Astrocyte of the spinal cord (primary cell): Measurements from ENCODE around the gene ASCC2.

Experiments
- DNase-seq: peaks from one replicate; pipeline ENCODE4 v3.0.0; 2011; ENCODE audit warnings: low read depth, low spot score
- H3K4me3 ChIP-seq: 2 replicates; pipeline ENCODE4 v1.5.1; 2011; ENCODE audit warnings: low read depth, mild to moderate bottlenecking, low read length, moderate library complexity
- in situ Hi-C: cut with HindIII; loops from 2 replicates; pipeline ENCODE4 v1.10.0; 2017; ENCODE audit warnings: low sequenced_read_pairs
- TF ChIP-seq, protein P1 (sequence below): IDR thresholded peaks from 2 replicates; pipeline ENCODE4 v1.5.1; 2012; ENCODE audit warnings: low read depth, mild to moderate bottlenecking, low read length, inconsistent platforms

ASCC2 gene

DNA sequence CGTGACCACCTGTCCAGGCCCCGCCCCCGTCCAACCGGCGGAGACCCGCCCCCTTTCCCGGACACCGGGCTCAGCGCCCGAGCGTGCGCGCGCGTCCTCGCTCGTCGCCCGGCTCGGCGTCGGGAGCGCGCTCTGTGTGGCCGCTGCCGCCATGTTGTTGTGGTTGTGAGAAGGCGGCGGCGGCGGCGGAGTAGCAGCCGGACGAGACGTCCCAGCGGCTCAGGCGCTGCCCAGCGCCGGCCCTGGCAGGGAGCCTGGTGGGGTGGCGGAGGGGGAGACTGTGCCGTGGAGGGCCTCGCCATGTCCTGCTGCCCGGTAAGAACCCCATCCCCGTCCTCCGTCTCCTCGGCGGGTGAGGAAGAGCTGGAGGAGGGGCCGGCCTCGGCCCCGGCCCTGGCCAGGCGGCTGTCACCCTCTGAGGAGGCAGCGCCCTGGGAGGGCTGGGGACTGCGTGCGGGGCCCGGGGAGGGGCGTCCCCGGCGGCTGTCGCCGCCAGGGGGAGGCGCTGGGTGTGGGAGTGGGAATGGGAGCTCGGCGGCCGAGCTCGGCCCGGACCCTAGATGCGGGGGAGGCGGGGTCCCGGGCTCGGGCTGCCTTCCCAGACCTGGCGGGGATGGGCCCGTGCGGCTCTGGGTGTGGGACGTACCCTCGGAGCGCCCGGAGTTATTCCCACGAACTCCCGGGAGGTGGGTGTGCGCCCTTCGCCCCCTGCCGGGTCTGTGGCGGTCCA, 45.1 kb upstream of the ASCC2 start, which contains the start of gene MTMR3:
MTMR3 (plus strand) TSS at position 130 of the 730 bp plus-strand sequence. CDS start 87,886 bp downstream, outside the sequence.
- DNase-seq = peak; percentile 90
- H3K4me3 ChIP-seq = peak within 1 kb of the TSS; percentile 91
- TF ChIP-seq, protein P1, sequence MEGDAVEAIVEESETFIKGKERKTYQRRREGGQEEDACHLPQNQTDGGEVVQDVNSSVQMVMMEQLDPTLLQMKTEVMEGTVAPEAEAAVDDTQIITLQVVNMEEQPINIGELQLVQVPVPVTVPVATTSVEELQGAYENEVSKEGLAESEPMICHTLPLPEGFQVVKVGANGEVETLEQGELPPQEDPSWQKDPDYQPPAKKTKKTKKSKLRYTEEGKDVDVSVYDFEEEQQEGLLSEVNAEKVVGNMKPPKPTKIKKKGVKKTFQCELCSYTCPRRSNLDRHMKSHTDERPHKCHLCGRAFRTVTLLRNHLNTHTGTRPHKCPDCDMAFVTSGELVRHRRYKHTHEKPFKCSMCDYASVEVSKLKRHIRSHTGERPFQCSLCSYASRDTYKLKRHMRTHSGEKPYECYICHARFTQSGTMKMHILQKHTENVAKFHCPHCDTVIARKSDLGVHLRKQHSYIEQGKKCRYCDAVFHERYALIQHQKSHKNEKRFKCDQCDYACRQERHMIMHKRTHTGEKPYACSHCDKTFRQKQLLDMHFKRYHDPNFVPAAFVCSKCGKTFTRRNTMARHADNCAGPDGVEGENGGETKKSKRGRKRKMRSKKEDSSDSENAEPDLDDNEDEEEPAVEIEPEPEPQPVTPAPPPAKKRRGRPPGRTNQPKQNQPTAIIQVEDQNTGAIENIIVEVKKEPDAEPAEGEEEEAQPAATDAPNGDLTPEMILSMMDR = peak; percentile 45
- in situ Hi-C loops = no loop called here

DNA sequence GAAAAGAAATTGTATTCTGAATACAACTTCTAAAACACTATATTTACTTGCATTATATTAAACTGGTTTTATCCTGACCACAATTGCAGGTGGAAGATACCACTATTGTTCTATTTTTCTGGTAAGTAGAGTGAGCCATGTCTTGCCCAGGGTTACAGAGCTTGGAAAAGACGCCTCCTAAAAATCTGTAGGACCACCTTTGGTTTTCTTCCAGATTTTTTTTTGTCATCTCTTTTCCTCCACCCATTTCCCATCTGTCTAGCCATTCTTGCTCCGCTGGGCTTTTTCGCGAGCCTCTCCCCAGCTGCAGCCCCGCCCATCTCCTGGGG, 44.6 kb upstream of the ASCC2 start:
- in situ Hi-C loops = no loop called here
- TF ChIP-seq, protein P1 = no peak
- DNase-seq = no peak
- peak overlapping the region; percentile 28 for H3K4me3 ChIP-seq

DNA sequence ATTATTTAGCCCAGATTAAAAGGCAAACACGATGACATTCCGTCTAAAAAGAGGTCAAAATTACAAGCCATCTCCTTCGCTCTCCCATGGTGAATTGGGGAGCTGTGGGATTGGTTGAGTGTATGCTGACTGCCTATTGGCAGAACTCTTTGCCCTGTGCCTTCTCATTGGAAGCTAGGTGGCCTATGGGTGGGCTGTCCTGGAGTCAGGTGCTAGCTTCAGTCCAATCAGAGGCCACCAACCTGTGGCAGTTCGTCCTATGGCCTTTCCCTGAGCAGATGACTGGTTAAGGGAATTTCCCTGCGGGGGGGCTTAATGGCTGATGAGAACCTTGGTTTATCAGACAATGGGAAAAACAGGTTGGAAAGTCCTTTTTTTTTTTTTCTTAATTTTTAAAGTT, 41.7 kb upstream of the ASCC2 start:
- in situ Hi-C loops = no loop called here
- DNase-seq = no peak
- no peak overlapping the region for H3K4me3 ChIP-seq
- TF ChIP-seq, protein P1 = no peak

DNA sequence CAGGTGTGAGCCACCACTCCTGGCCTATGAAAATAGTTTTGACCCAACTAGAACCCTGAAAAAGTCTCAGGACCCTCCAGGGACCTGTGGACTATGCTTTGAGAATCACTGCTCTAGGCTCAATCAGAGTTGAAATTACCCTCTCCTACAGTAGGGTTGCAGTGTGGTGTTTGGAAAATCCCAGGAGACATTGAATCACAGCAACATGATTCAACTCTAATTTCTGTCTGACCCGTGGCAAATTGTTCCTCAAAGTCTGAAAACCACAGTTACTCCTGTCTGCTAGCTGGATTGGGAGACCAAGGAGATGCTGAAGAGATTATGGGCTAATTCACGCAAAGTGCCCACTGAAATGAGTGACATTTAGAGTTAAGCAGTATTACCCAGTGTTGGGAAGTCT, 39.5 kb upstream of the ASCC2 start:
- in situ Hi-C loops = no loop called here
- DNase-seq = peak; percentile 48
- no peak overlapping the region for H3K4me3 ChIP-seq
- TF ChIP-seq, protein P1 = no peak

DNA sequence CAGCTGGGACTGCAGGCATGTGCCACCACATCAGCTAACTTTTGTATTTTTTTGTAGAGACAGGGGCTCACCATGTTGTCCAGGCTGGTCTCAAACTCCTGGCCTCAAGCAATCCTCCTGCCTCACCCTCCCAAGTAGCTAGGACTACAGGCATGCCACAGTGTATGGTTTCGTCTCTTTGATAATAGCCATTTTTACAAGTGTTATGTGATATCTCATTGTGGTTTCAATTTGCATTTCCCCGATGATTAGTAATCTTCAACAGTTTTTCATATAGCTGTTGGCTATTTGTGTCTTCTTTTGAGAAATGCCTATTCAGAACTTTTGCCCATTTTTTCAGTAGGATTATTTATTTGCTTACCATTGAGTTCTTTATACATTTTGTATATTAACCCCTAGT, 35.9 kb upstream of the ASCC2 start:
- in situ Hi-C loops = no loop called here

DNA sequence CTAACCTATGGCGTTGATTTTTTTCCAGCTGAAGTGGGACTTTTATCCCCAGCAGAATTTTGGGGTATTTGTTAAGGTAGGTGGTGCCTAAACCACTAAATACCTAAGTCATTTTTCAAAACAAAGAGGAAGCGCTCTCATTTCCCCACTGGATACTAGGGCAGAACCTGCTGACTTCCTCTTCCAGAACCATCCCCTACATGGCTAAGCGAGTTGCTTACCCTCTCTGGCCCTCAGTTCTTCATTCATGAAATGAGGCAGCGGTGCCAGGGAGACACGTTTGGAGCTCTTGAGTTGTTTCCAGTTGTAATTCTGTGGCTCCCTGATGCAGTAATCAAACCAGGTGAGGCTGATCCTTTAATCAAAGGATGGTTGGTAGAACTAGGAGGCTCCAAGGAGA, 34.9 kb upstream of the ASCC2 start:
- TF ChIP-seq, protein P1 = no peak
- in situ Hi-C loops = no loop called here
- H3K4me3 ChIP-seq = no peak overlapping the region
- DNase-seq = no peak

More for the DNA sequence above, 35.9 kb upstream of the ASCC2 start:
- TF ChIP-seq, protein P1 = no peak
- H3K4me3 ChIP-seq = no peak overlapping the region
- DNase-seq = no peak
